ENCODE results near the gene PTCHD1.

- TF ChIP-seq ZNF274 (IDR thresholded peaks at IDR 0.05; ENCODE audit: low read depth, low read length) (no peak), SUZ12 (IDR thresholded peaks at IDR 0.05; ENCODE audit: extremely low read depth, insufficient read depth, insufficient read length) (no peak)
Observed at GRCh38 chrX:23422912-23423311, 88.3 kb downstream of the PTCHD1 start.
